GM12891 (cell line): ENCODE data around the gene TMTC2.

Experiments
- PAX5 ChIP-seq: IDR thresholded peaks from 2 replicates; pipeline ENCODE4 v1.6.1; 2011; ENCODE audit warnings: low read length, moderate library complexity, mild to moderate bottlenecking; ENCODE audit not compliant: insufficient read depth, severe bottlenecking
- POLR2A ChIP-seq: IDR thresholded peaks from 2 replicates; pipeline ENCODE4 v1.6.1; 2011; ENCODE audit warnings: low read depth, low read length, control low read depth
- POLR2AphosphoS5 ChIP-seq: IDR thresholded peaks from 2 replicates; pipeline ENCODE4 v1.6.1; 2011; ENCODE audit warnings: low read depth, low read length, control low read depth
- POU2F2 ChIP-seq: IDR thresholded peaks from 2 replicates; pipeline ENCODE4 v1.6.1; 2011; ENCODE audit warnings: low read depth, mild to moderate bottlenecking, control low read depth, low read length, moderate library complexity
- SPI1 ChIP-seq: IDR thresholded peaks from 2 replicates; pipeline ENCODE4 v1.6.1; 2011; ENCODE audit warnings: low read depth, low read length, control low read depth
- TAF1 ChIP-seq: IDR thresholded peaks from 2 replicates; pipeline ENCODE4 v1.6.1; 2011; ENCODE audit warnings: low read depth, low read length, control low read depth

DNA sequence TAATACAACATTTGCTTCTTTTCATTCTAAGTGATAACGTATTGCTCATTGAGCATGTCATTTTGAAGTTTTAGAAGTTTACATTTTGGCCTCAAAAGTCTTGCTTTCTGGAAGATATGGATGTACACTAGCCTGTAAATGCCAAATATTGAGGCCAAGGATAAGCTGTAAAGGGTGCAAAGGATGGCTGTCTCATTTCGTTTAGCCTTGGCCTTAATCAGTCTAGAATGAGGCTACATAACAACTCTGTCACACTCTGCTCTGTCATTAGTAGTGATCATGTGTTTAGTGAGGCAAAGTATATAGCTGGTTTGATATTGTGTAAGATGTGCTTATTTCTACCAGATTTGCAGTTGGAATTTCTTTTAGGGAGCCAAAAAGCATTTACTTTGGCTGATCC, 344.5 kb downstream of the TMTC2 start:
- TF ChIP-seq POU2F2, result no peak
- TF ChIP-seq POLR2A, result no peak
- no peak for TF ChIP-seq TAF1
- TF ChIP-seq POLR2AphosphoS5, result no peak
- no peak for TF ChIP-seq PAX5
- TF ChIP-seq SPI1, result no peak
